HG03457 (cell line): ENCODE measurements around the gene BID.

ENCODE experiments used
- ATAC-seq: cut with Tn5 transposase; IDR thresholded peaks from one replicate; pipeline ENCODE4 v1.9.1; 2021; ENCODE audit warnings: moderate number of reproducible peaks; ENCODE audit not compliant: unreplicated experiment

The BID gene

GRCh38 chr22:17739196-17739975 is 34.9 kb downstream of the BID start:
- no peak for ATAC-seq

GRCh38 chr22:17738386-17739128 is 35.7 kb downstream of the BID start:
- ATAC-seq: no peak

DNA sequence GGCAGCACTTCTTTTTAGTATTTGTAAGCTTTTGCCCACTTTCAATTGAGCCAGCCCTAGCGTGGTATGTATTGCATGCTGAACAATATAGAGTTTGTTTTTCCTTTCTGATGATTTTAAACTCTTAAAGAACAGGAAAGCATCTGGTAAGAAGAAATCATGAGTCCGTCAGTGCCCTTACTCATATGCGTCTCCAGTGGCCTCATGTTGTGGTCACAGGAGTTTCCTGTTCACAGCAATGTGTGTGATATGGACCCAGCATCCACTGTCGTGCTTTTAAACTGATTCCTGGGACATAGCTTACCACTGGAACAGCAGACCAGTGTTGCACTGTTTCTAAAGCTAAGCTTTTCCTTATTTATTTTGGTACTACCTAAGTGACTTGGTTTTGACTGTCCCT is 40.1 kb downstream of the BID start:
- no peak for ATAC-seq

GRCh38 chr22:17733466-17733865 is 40.8 kb downstream of the BID start:
- ATAC-seq: no peak

- no peak for ATAC-seq
Measured at GRCh38 chr22:17732251-17732854, 41.9 kb downstream of the BID start.

- ATAC-seq: no peak
Measured at GRCh38 chr22:17729561-17729960, 44.7 kb downstream of the BID start.

- ATAC-seq: no peak
Measured at GRCh38 chr22:17728786-17729185, 45.5 kb downstream of the BID start.

DNA sequence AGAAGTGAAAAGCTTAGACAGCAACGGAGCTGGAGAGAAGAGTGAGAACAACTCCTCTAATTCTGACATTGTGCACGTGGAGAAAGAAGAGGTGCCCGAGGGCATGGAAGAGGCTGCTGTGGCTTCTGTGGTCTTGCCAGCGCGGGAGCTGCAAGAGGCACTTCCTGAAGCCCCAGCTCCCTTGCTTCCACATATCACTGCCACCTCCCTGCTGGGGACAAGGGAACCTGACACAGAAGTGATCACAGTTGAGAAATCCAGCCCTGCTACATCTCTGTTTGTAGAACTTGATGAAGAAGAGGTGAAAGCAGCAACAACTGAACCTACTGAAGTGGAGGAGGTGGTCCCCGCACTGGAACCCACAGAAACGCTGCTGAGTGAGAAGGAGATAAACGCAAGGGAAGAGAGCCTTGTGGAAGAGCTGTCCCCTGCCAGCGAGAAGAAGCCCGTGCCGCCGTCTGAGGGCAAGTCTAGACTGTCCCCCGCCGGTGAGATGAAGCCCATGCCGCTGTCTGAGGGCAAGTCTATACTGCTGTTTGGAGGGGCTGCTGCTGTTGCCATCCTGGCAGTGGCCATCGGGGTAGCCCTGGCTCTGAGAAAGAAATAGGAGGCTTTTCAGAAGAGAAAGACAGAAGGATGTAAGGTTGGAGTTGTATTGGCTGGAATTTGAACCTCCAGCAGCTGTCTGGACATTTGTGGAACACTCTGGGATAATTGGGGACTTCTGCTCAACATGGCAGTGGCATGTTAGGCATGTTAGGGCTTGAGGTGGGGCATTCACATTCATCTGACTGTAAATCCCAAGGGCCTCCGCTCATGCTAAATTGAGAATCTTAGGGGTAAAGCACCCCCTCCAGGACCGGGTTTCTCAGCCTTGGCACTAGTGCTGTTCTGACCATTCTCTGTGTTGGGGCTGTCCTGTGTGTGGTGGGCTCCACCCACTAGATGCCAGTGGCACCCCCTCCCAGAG is 47.1 kb downstream of the BID start:
- no peak for ATAC-seq

GRCh38 chr22:17726006-17726927 is 48.0 kb downstream of the BID start:
- no peak for ATAC-seq

DNA sequence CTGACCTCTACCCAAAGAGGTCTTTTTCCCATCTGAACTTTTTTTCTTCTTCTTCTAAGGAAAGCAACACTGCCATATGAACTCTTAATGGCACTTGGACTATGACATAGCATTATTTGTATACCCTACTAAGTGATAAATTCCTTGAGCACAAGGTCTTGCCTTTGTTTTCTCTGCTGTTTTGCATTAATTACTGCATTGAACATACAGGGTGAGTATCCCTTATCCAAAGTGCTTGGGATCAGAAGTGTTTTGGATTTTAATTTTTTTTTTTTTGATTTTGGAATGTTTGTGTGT is 48.8 kb downstream of the BID start:
- ATAC-seq: no peak

GRCh38 chr22:17724678-17725499 is 49.4 kb downstream of the BID start:
- ATAC-seq: no peak

DNA sequence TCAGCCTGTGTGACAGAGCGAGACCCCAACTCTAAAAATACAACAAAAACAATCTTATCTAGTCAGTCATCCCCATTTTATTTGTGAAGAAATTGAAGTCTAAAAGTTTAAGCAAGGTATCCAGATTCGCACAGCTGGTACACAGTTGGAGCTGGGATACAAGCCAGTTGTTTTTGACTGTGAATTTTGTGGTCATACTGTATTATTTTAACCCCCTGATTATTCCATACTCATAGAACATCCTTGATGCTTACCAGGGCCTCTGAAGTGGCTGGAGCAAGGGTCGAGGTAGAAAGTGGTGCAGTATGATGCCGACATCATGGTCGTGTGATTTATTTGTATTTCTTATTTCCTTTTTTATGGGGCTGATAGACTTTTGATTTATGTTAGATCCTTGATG is 50.0 kb downstream of the BID start:
- no peak for ATAC-seq

- ATAC-seq: no peak
Measured at GRCh38 chr22:17719911-17720310, 54.4 kb downstream of the BID start.

DNA sequence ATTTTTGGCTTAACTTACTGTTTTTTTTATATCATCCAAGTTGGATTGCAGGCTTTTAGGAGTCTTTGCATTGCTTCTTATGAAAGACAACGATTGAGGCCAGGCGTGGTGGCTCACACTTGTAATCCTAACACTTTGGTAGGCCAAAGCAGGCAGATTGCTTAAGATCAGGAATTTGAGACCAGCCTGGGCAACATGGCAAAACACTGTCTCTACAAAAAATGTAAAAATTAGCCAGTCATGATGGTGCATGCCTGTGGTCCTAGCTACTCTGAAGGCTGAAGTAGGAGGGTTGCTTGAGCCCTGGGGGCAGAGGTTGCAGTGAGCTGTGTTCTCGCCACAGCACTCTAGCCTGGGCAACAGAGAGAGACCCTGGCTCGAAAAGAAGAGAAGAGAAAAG is 56.6 kb downstream of the BID start:
- no peak for ATAC-seq

- no peak for ATAC-seq
Measured at GRCh38 chr22:17716529-17716928, 57.7 kb downstream of the BID start.

DNA sequence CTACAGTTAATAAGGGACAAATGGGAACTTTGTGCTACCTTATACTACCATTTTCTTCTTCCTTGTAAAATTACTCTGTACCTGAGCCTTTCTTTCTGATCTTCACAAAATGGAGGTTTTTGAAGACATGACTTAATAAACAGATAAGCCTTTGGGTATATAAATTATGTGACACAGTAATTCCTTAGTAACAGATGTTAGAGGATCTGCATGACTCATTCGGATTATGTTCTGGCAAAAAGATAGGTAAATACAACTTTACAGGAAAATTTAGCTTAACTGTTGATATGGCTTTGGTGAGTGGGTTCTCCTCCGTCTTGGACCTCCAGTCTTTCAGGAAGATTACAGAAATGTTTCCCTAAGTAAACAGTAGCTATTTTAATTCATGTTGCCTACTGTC is 61.8 kb downstream of the BID start:
- no peak for ATAC-seq

DNA sequence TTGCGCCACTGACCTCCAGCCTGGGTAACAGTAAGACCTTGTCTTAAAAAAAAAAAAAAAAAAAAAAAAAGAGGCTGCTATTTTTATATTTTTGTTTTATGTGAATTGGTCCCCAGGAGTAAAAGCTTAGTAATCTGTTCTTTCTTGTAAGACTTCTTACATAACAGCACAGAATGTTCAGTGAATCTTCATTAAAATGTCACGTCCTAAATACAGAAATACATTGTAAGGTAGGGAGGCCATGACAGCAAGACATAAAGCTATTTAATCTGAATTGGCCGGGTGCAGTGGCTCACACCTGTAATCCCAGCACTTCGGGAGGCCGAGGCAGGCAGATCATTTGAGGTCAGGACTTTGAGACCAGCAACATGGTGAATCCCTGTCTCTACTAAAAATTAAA is 64.2 kb downstream of the BID start:
- no peak for ATAC-seq

DNA sequence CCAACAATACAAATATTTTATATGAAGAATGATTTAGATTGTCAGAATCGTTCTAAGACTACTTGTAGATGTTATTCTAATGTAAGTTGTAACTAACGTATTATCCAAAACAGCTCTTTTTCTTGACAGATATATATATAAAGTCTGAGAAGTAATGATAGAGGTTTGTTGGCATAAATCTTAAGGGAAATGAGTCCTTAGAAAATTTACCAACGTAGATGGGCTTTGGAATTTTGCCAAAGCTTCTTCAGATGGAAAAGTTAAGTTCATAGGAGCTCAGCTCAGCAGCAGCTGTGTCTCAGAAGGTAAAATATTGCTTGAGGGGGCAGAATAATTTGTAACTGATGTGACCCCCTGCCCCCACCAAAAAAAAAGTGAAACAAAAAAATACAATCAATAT is 66.7 kb downstream of the BID start:
- no peak for ATAC-seq

DNA sequence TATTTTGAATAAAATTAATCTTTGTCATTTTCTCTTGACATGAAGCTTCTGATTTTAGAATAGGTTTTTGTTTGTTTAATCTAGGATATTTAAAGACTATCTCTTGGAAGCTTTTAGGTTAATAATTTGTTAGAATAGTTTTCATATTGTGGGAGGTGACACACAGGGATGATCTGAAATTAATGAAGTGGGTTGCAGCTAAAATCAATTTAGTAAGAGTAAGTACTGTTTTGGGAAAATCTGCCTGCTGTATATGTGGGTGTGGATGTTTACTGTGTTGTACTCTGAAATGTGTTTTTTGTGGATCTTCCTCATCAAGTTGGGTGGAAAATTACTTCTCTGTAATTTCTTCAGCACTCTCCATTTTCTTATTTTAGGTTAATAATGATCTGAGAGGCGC is 67.3 kb downstream of the BID start:
- no peak for ATAC-seq
